Keratinocyte (primary cell): ENCODE results near the gene RCAN2. TPM values are rescaled to one million over a fixed set of nuclear protein-coding genes. Genes with fewer than 3 reads are reported as not detected.

Experiments
- DNase-seq: peaks from one replicate; pipeline ENCODE4 v3.0.0-alpha.2; 2011; ENCODE audit warnings: low read depth, missing footprints, low spot score
- FAIRE-seq: peaks from 2 replicates; lab custom pipeline; 2011; peaks lifted over from hg19 to GRCh38; lab: Jason Lieb, UNC
- H2AFZ ChIP-seq: 2 replicates; pipeline ENCODE4 v1.6.0; 2012; ENCODE audit warnings: low read length, control low read depth, inconsistent platforms; ENCODE audit not compliant: control insufficient read depth
- H3K27ac ChIP-seq: 2 replicates; pipeline ENCODE4 v1.5.1; 2011; ENCODE audit warnings: low read length; ENCODE audit not compliant: control insufficient read depth, insufficient read depth
- H3K27me3 ChIP-seq: 3 replicates; pipeline ENCODE4 v1.6.0; 2011; ENCODE audit warnings: low read length; ENCODE audit not compliant: control insufficient read depth, insufficient read depth; ENCODE audit errors: extremely low read depth
- H3K36me3 ChIP-seq, 2 experiments: 2 replicates in 1 of 2; 3 replicates in 1 of 2; pipeline ENCODE4 v1.5.1; 2011; ENCODE audit warnings: low read length in 2 of 2, mild to moderate bottlenecking in 1 of 2; ENCODE audit not compliant: control insufficient read depth in 2 of 2, insufficient read depth in 2 of 2; ENCODE audit errors: extremely low read depth in 1 of 2
- H3K4me1 ChIP-seq: 3 replicates; pipeline ENCODE4 v1.5.1; 2011; ENCODE audit warnings: low read length; ENCODE audit not compliant: control insufficient read depth, insufficient read depth; ENCODE audit errors: extremely low read depth
- H3K4me2 ChIP-seq: 3 replicates; pipeline ENCODE4 v1.6.0; 2011; ENCODE audit warnings: low read depth, low read length; ENCODE audit not compliant: control insufficient read depth, insufficient read depth; ENCODE audit errors: extremely low read depth
- H3K4me3 ChIP-seq, 3 experiments: fragments of 200-600 bp in 1 of 3; sonication (generic) in 1 of 3; 2 replicates in 2 of 3; 3 replicates in 1 of 3; pipeline ENCODE4 v1.5.1; 2011 to 2016; ENCODE audit warnings: low read length in 3 of 3, mild to moderate bottlenecking in 3 of 3, control low read depth in 2 of 3, inconsistent platforms in 1 of 3, low read depth in 1 of 3, mixed read lengths in 1 of 3, mixed run types in 1 of 3, moderate library complexity in 1 of 3; ENCODE audit not compliant: control insufficient read depth in 2 of 3, insufficient read depth in 2 of 3; ENCODE audit errors: extremely low read depth in 1 of 3
- H3K79me2 ChIP-seq: 2 replicates; pipeline ENCODE4 v1.6.0; 2012; ENCODE audit warnings: low read length; ENCODE audit not compliant: control insufficient read depth, insufficient read depth
- H3K9ac ChIP-seq: 3 replicates; pipeline ENCODE4 v1.6.0; 2011; ENCODE audit warnings: low read length; ENCODE audit not compliant: control insufficient read depth, insufficient read depth; ENCODE audit errors: extremely low read depth
- H3K9me1 ChIP-seq: 3 replicates; pipeline ENCODE4 v1.6.0; 2011; ENCODE audit warnings: low read length; ENCODE audit not compliant: control insufficient read depth, insufficient read depth; ENCODE audit errors: extremely low read depth
- H3K9me3 ChIP-seq: 2 replicates; pipeline ENCODE4 v1.5.1; 2012; ENCODE audit warnings: low read depth, low read length; ENCODE audit not compliant: control insufficient read depth
- H4K20me1 ChIP-seq: 3 replicates; pipeline ENCODE4 v1.6.0; 2011; ENCODE audit warnings: low read length; ENCODE audit not compliant: control insufficient read depth, insufficient read depth; ENCODE audit errors: extremely low read depth
- CTCF ChIP-seq, 3 experiments: IDR thresholded peaks in 1 of 3; conservative IDR thresholded peaks in 1 of 3; optimal IDR thresholded peaks in 1 of 3; 2 replicates in 2 of 3; 3 replicates in 1 of 3; pipeline versions ENCODE3 to v1.5.1; 2011; ENCODE audit warnings: low read length in 3 of 3, mild to moderate bottlenecking in 3 of 3, moderate library complexity in 2 of 3, control low read depth in 1 of 3, inconsistent platforms in 1 of 3; ENCODE audit not compliant: insufficient read depth in 2 of 3; ENCODE audit errors: extremely low read depth in 1 of 3
- EZH2 ChIP-seq: IDR thresholded peaks from one replicate; pipeline ENCODE4 v1.6.1; 2012; ENCODE audit warnings: inconsistent platforms, mild to moderate bottlenecking, low read length, moderate library complexity
- dilution Hi-C: fragments of 300-500 bp; cut with MboI; formaldehyde crosslinking; loops from one replicate; pipeline ENCODE4 v1.7.0; 2020; ENCODE audit warnings: low sequenced_read_pairs; ENCODE audit not compliant: extremely low pct_ligation_motif_present
- polyA plus RNA-seq, 5 experiments: library from polyadenylated mRNA; depleted of rRNA in 3 of 5; stranded (reverse) in 3 of 5; stranded (forward) in 1 of 5; unstranded in 1 of 5; fragments of >200 nt; gene quantifications; 1 replicate in 1 of 5; 2 replicates in 3 of 5; 3 replicates in 1 of 5; pipeline versions ENCODE4 v1.2.1 to v1.2.3, GENCODE V29; 2011 to 2012; ENCODE audit warnings: missing spikeins in 2 of 5, low read depth in 1 of 5, low replicate concordance in 1 of 5

Gene RCAN2
- polyA plus RNA-seq, 1 donor (not counting 4 experiments of a cell fraction or from before 2014, with no cell fraction given): not detected

- H3K9me3 ChIP-seq: no peaks in the 10 kb centered on the region
- no peaks in the 10 kb centered on the region for H4K20me1 ChIP-seq
- H3K9me1 ChIP-seq: no peaks in the 10 kb centered on the region
- no peaks in the 10 kb centered on the region for H3K27me3 ChIP-seq
- H3K4me1 ChIP-seq: no peaks in the 10 kb centered on the region
- no peak overlapping the region for H3K4me2 ChIP-seq
- no peak overlapping the region for H3K27ac ChIP-seq
- no peaks in the 10 kb centered on the region for H3K79me2 ChIP-seq
- H3K4me3 ChIP-seq: no peak overlapping the region
- no peak for FAIRE-seq
- H3K9ac ChIP-seq: no peak overlapping the region
- H3K36me3 ChIP-seq: no peaks in the 10 kb centered on the region
- TF ChIP-seq CTCF (optimal IDR thresholded peaks at IDR 0.05 in 1 of 3, IDR thresholded peaks at IDR 0.05 in 1 of 3, conservative IDR thresholded peaks at IDR 0.05 in 1 of 3; ENCODE audit: extremely low read depth in 1 of 3, insufficient read depth in 2 of 3, low read length in 3 of 3): no peak
- no peak for TF ChIP-seq EZH2
- no peak overlapping the region for H2AFZ ChIP-seq
- no peak for DNase-seq
- dilution Hi-C loops: no loop called here
Measured at GRCh38 chr6:46263707-46264086, 227.6 kb downstream of the RCAN2 start.

GRCh38 chr6:46262928-46263706 is 228.1 kb downstream of the RCAN2 start:
- Histone ChIP-seq H3K36me3 (no peaks in the 10 kb centered on the region), H3K9me3 (no peaks in the 10 kb centered on the region), H3K79me2 (no peaks in the 10 kb centered on the region), H3K4me2 (no peak overlapping the region), H3K9ac (no peak overlapping the region), H3K4me3 (no peak overlapping the region), H4K20me1 (no peaks in the 10 kb centered on the region), H3K27ac (no peak overlapping the region), H3K9me1 (no peaks in the 10 kb centered on the region), H3K27me3 (no peaks in the 10 kb centered on the region), H2AFZ (no peak overlapping the region), H3K4me1 (no peaks in the 10 kb centered on the region)
- no peak for TF ChIP-seq EZH2
- DNase-seq: no peak
- FAIRE-seq: no peak
- dilution Hi-C loops: no loop called here
